ENCODE data around the gene FBXL17.

GRCh38 chr5:108115673-108116072, 266.2 kb downstream of the FBXL17 start:
- TF ChIP-seq CTCF (IDR thresholded peaks at IDR 0.05) (no peak), POLR2A (IDR thresholded peaks at IDR 0.05) (no peak)
